ENCODE results near the gene SMOC2. TPM values are rescaled to one million over a fixed set of nuclear protein-coding genes. Genes with fewer than 3 reads are reported as not detected.

Gene SMOC2
- total and polyA plus RNA-seq, 2 donors from 2014 or later: 6.5 to 13.1 TPM

DNA sequence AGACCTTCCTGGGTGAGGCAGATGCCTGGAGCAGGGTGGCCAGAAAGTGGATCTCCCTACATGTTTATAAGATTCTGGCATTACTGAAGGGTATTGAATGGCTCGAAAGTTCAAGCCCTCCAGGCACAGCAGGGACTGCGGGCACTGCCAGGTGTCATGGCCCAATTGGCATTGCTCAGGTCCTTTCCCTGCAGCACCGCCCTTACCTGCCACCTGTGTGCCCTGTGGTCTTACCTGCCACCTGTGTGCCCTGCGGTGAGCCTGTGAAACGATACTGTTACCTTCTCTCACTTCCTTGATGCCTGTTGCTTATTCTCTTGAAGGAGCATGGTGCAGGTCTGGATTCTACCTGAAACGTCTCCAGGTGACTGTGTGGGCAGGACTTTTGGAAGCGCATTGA lies 32.2 kb downstream of the SMOC2 start:
- H3K27me3 ChIP-seq (ENCODE audit: control insufficient read depth, insufficient read depth, low read length): no peaks in the 10 kb centered on the region
- H3K4me3 ChIP-seq (ENCODE audit: low read length in 3 of 3): no peak overlapping the region
- H3K27ac ChIP-seq (ENCODE audit: low read depth in 2 of 2, low read length in 2 of 2): no peak overlapping the region
- intact Hi-C loops (cut with DNase I): no loop called here
- FAIRE-seq (no peak), DNase-seq (no peak)
- TF ChIP-seq CTCF (IDR thresholded peaks at IDR 0.05; ENCODE audit: borderline replicate concordance, extremely low read depth, insufficient read depth): no peak
- no peaks in the 10 kb centered on the region for H3K36me3 ChIP-seq (ENCODE audit: control insufficient read depth in 2 of 3, insufficient read depth in 3 of 3, low read length in 3 of 3)
- H3K9ac ChIP-seq (ENCODE audit: low read length in 3 of 3): no peak overlapping the region
- no peaks in the 10 kb centered on the region for H3K4me1 ChIP-seq (ENCODE audit: control insufficient read depth in 2 of 3, insufficient read depth in 2 of 3, low read depth in 1 of 3, low read length in 3 of 3)
- H3K9me3 ChIP-seq (ENCODE audit: control insufficient read depth in 2 of 3, insufficient read depth in 1 of 3, low read length in 3 of 3): peaks cover 0 to 3% (median 0%) of the 10 kb centered on the region in 3 donors

DNA sequence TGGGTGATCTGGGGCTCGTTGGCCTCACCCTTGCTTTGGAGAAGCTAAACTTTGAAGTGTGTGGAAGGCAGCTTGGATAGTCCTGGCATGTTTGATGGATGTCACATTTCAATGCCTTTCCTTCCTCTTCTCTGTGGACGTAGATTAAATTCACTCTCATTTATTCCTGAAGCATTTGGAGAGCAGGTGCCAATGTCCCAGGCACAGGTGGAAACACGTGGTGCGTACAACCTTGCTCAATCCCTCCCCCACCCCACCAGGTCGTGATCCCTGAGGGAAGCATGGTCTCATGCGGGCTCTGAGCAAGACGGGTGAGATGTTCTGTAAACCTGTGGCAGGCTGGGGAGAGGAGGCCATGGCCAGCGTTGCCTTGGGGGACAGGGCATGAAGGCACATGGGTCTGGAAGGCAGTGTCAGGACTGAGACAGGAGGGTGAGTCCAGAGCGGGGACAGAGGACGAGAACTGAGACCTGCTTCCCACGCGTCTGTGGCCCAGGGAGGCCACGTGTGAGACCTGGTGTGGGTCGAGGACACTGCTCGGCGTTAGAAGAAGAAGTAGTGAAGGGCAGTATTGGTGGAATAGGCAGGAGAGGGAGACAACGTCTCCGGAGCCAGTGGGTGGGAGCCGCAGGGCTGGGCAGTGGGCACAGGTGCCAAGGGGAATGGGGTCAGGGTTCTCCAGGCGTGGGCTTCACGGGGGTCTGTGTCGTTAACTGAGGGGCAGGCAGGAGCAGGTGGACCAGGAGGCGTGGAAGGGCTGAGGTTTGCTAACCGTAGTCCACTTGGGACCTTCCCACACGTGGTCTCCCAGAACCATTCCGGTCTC lies 34.4 kb downstream of the SMOC2 start:
- FAIRE-seq (no peak), DNase-seq (no peak)
- Histone ChIP-seq H3K9ac (ENCODE audit: low read length in 3 of 3) (no peak overlapping the region), H3K27ac (ENCODE audit: low read depth in 2 of 2, low read length in 2 of 2) (no peak overlapping the region), H3K4me3 (ENCODE audit: low read length in 3 of 3) (no peak overlapping the region), H3K27me3 (ENCODE audit: control insufficient read depth, insufficient read depth, low read length) (no peaks in the 10 kb centered on the region), H3K36me3 (ENCODE audit: control insufficient read depth in 2 of 3, insufficient read depth in 3 of 3, low read length in 3 of 3) (no peaks in the 10 kb centered on the region), H3K9me3 (ENCODE audit: control insufficient read depth in 2 of 3, insufficient read depth in 1 of 3, low read length in 3 of 3) (peaks cover 0 to 3% (median 0%) of the 10 kb centered on the region in 3 donors), H3K4me1 (ENCODE audit: control insufficient read depth in 2 of 3, insufficient read depth in 2 of 3, low read depth in 1 of 3, low read length in 3 of 3) (no peaks in the 10 kb centered on the region)
- intact Hi-C loops (cut with DNase I): no loop called here
- no peak for TF ChIP-seq CTCF (IDR thresholded peaks at IDR 0.05; ENCODE audit: borderline replicate concordance, extremely low read depth, insufficient read depth)

GRCh38 chr6:168479421-168479820 lies 38.4 kb downstream of the SMOC2 start:
- Histone ChIP-seq H3K9ac (ENCODE audit: low read length in 3 of 3) (no peak overlapping the region), H3K9me3 (ENCODE audit: control insufficient read depth in 2 of 3, insufficient read depth in 1 of 3, low read length in 3 of 3) (no peaks in the 10 kb centered on the region), H3K4me1 (ENCODE audit: control insufficient read depth in 2 of 3, insufficient read depth in 2 of 3, low read depth in 1 of 3, low read length in 3 of 3) (no peaks in the 10 kb centered on the region), H3K27ac (ENCODE audit: low read depth in 2 of 2, low read length in 2 of 2) (no peak overlapping the region), H3K36me3 (ENCODE audit: control insufficient read depth in 2 of 3, insufficient read depth in 3 of 3, low read length in 3 of 3) (no peaks in the 10 kb centered on the region), H3K27me3 (ENCODE audit: control insufficient read depth, insufficient read depth, low read length) (no peaks in the 10 kb centered on the region), H3K4me3 (ENCODE audit: low read length in 3 of 3) (no peak overlapping the region)
- intact Hi-C loops (cut with DNase I): no loop called here
- no peak for TF ChIP-seq CTCF (IDR thresholded peaks at IDR 0.05; ENCODE audit: borderline replicate concordance, extremely low read depth, insufficient read depth)
- DNase-seq: no peak
- FAIRE-seq: no peak
